ENCODE data around the gene NRROS.

NRROS gene

DNA sequence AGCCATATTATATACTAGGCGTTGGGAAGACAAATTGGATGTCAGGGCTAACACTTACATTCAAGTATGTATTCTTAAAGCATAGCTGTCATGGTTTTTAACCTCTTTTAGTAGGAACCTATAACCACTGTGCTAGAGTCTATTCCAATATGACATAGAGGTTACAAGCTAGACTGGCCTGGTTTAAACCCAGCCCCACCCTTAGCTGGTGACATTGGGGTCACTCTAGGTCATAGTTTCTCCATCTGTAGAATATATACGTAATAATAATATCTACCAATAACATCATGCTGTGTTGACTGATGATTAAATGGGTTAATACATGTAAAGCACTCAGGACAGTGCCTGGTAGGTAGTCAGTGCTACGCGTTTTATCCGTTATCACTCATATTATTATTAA lies 16.7 kb downstream of the NRROS start:
- DNase-seq (ENCODE audit: low read depth in 1 of 2, low spot score in 1 of 2) = no peak
- TF ChIP-seq CTCF (IDR thresholded peaks at IDR 0.05; ENCODE audit: insufficient read depth, low read length) = no peak
- TF ChIP-seq SPI1 (IDR thresholded peaks at IDR 0.05; ENCODE audit: borderline replicate concordance, low read depth) = no peak
- no peak for TF ChIP-seq REST (IDR thresholded peaks at IDR 0.05; ENCODE audit: insufficient replicate concordance, low read depth)
- TF ChIP-seq POLR2AphosphoS5 (IDR thresholded peaks at IDR 0.05; ENCODE audit: low read depth) = no peak
- TF ChIP-seq GABPA (IDR thresholded peaks at IDR 0.05; ENCODE audit: low read depth) = no peak
- H3K27me3 ChIP-seq (ENCODE audit: insufficient read depth, poor library complexity, severe bottlenecking) = no peaks in the 10 kb centered on the region

GRCh38 chr3:196659901-196660351 lies 20.4 kb downstream of the NRROS start:
- TF ChIP-seq GABPA (IDR thresholded peaks at IDR 0.05; ENCODE audit: low read depth) (no peak), CTCF (IDR thresholded peaks at IDR 0.05; ENCODE audit: insufficient read depth, low read length) (no peak), POLR2AphosphoS5 (IDR thresholded peaks at IDR 0.05; ENCODE audit: low read depth) (no peak; the same call in none of the 2 replicates), SPI1 (IDR thresholded peaks at IDR 0.05; ENCODE audit: borderline replicate concordance, low read depth) (no peak)
- no peak overlapping the region for H3K4me3 ChIP-seq (replicated peaks; ENCODE audit: insufficient read depth, low read length)
- H3K27ac ChIP-seq (replicated peaks) = no peak overlapping the region
- H3K27me3 ChIP-seq (ENCODE audit: insufficient read depth, poor library complexity, severe bottlenecking) = no peaks in the 10 kb centered on the region
- no peak for DNase-seq (ENCODE audit: low read depth in 1 of 2, low spot score in 1 of 2)

More for the DNA sequence above, 16.7 kb downstream of the NRROS start:
- no peak overlapping the region for H3K4me3 ChIP-seq (replicated peaks; ENCODE audit: insufficient read depth, low read length)
- no peak overlapping the region for H3K27ac ChIP-seq (replicated peaks)

DNA sequence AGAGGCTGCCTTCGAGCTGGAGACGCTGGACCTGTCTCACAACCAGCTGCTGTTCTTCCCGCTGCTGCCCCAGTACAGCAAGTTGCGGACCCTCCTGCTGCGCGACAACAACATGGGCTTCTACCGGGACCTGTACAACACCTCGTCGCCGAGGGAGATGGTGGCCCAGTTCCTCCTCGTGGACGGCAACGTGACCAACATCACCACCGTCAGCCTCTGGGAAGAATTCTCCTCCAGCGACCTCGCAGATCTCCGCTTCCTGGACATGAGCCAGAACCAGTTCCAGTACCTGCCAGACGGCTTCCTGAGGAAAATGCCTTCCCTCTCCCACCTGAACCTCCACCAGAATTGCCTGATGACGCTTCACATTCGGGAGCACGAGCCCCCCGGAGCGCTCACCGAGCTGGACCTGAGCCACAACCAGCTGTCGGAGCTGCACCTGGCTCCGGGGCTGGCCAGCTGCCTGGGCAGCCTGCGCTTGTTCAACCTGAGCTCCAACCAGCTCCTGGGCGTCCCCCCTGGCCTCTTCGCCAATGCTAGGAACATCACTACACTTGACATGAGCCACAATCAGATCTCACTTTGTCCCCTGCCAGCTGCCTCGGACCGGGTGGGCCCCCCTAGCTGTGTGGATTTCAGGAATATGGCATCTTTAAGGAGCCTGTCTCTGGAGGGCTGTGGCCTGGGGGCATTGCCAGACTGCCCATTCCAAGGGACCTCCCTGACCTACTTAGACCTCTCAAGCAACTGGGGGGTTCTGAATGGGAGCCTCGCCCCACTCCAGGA lies 21.1 kb downstream of the NRROS start:
- DNase-seq (ENCODE audit: low read depth in 1 of 2, low spot score in 1 of 2) = no peak

More for the DNA sequence above, 21.1 kb downstream of the NRROS start:
- no peak for TF ChIP-seq REST (IDR thresholded peaks at IDR 0.05; ENCODE audit: insufficient replicate concordance, low read depth)
- no peak for TF ChIP-seq CTCF (IDR thresholded peaks at IDR 0.05; ENCODE audit: insufficient read depth, low read length)
- TF ChIP-seq POLR2AphosphoS5 (IDR thresholded peaks at IDR 0.05; ENCODE audit: low read depth) = no peak; the same call in 1 of the 2 replicates
- TF ChIP-seq SPI1 (IDR thresholded peaks at IDR 0.05; ENCODE audit: borderline replicate concordance, low read depth) = no peak
- no peak for TF ChIP-seq GABPA (IDR thresholded peaks at IDR 0.05; ENCODE audit: low read depth)
- Histone ChIP-seq H3K27ac (replicated peaks) (no peak overlapping the region), H3K4me3 (replicated peaks; ENCODE audit: insufficient read depth, low read length) (no peak overlapping the region), H3K27me3 (ENCODE audit: insufficient read depth, poor library complexity, severe bottlenecking) (no peaks in the 10 kb centered on the region)

Data from HL-60 (cell line).